BLaER1 (cell line): ENCODE results near the gene MRPL22.
"Not testable (repeated sequence)": the region's sequence is repeated elsewhere in the genome, so short reads cannot be mapped to it uniquely, and the experiment has no call there.

ENCODE experiments used
- H3K27ac ChIP-seq: shearing (Covaris generic); formaldehyde crosslinking; 2 replicates; pipeline ENCODE4 v1.8.1; 2022
- H3K27me3 ChIP-seq: shearing (Covaris generic); formaldehyde crosslinking; 2 replicates; pipeline ENCODE4 v1.8.1; 2022
- H3K36me3 ChIP-seq: shearing (Covaris generic); formaldehyde crosslinking; 2 replicates; pipeline ENCODE4 v1.8.1; 2022
- H3K4me1 ChIP-seq: shearing (Covaris generic); formaldehyde crosslinking; 2 replicates; pipeline ENCODE4 v1.8.1; 2022
- H3K4me2 ChIP-seq: shearing (Covaris generic); formaldehyde crosslinking; 2 replicates; pipeline ENCODE4 v1.8.1; 2022
- H3K4me3 ChIP-seq: shearing (Covaris generic); formaldehyde crosslinking; 2 replicates; pipeline ENCODE4 v1.8.1; 2022
- H3K9ac ChIP-seq: shearing (Covaris generic); formaldehyde crosslinking; 2 replicates; pipeline ENCODE4 v1.8.1; 2022
- H3K9me3 ChIP-seq: shearing (Covaris generic); formaldehyde crosslinking; 2 replicates; pipeline ENCODE4 v1.8.1; 2022
- H4K20me1 ChIP-seq: shearing (Covaris generic); formaldehyde crosslinking; 2 replicates; pipeline ENCODE4 v1.8.1; 2022
- Cebpa-rat ChIP-seq: shearing (Covaris generic); IDR thresholded peaks from 2 replicates; pipeline ENCODE4 v1.8.1; 2022

The MRPL22 gene

DNA sequence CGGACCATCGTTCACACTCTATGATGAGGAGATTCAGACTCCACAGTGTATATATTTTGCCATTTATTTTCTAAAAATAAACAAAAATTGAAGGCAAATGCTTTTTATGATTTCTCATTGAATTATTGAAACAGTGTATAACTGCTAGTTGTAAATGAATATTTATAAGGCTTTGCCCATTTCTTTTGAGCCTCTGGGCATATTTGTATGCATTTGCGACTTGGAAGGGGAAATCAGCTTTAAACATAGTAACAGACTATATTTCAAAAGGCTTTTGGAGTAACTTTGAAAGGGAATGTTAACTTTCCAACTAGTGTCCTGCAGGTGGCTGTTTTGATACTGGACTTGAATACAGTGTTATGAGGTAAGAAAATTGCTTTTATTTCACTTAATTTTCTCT, 26.0 kb downstream of the MRPL22 start:
- Histone ChIP-seq H3K9ac (no peak overlapping the region), H3K4me3 (no peak overlapping the region)
- TF ChIP-seq Cebpa-rat, result no peak

DNA sequence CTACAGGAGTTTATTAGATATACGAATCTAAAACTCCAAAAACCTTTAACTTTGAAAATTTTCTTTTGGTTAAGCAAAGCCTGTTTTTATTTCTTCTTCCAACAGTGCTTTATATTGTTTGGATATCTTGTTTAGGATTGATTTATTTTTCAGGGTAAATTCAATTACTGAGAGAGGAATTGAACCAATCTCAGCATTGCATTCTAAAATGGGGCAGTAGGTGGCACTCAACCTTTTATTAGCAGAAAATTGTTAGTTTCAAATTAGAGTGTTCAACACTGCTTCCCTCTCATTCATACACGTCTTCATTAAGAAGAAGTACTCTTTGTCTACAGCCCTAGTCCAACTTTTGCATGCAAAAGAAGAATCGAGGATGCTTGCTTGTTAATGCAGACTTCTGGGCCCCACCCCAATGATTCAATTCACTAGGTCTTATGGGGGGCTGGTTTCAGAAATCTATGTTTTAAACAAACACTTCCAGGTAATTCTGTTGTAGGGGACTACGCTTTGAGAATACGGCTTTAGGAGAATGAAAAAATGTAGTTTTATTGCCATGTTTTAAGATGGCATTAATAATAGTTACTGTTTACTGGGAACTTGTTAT, 26.6 kb downstream of the MRPL22 start:
- H3K4me1 ChIP-seq, result no peaks in the 10 kb centered on the region
- H3K9me3 ChIP-seq, result no peaks in the 10 kb centered on the region
- no peaks in the 10 kb centered on the region for H3K27me3 ChIP-seq
- peaks cover 14% of the 10 kb centered on the region for H4K20me1 ChIP-seq
- no peak overlapping the region for H3K9ac ChIP-seq
- no peak for TF ChIP-seq Cebpa-rat
- H3K4me2 ChIP-seq, result no peak overlapping the region
- peaks cover 60% of the 10 kb centered on the region for H3K36me3 ChIP-seq
- no peak overlapping the region for H3K4me3 ChIP-seq
- no peak overlapping the region for H3K27ac ChIP-seq

More for the DNA sequence above, 26.0 kb downstream of the MRPL22 start:
- Histone ChIP-seq H3K27me3 (no peaks in the 10 kb centered on the region), H4K20me1 (peaks cover 14% of the 10 kb centered on the region), H3K4me2 (no peak overlapping the region), H3K27ac (no peak overlapping the region), H3K4me1 (no peaks in the 10 kb centered on the region), H3K9me3 (no peaks in the 10 kb centered on the region), H3K36me3 (peaks cover 66% of the 10 kb centered on the region)

DNA sequence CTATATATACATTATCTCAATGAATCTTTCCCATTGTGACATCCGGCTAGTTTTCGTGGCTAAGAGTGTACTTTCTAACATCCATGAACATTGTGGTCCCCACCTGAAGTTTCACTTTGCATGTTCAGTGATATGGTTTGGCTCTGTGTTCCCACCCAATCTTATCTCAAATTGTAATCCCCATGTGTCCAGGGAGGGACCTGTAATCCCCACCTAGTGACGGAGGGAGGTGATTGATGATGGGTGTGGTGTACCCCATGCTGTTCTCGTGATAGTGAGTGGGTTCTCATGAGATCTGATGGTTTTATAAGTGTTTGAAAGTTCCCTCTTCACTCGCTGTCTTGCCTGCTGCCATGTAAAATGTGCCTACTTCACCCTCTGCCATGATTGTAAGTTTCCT, 28.1 kb downstream of the MRPL22 start:
- Histone ChIP-seq H3K27me3 (no peaks in the 10 kb centered on the region), H3K9ac (no peak overlapping the region), H3K36me3 (peaks cover 49% of the 10 kb centered on the region), H4K20me1 (peaks cover 14% of the 10 kb centered on the region), H3K4me2 (no peak overlapping the region), H3K27ac (no peak overlapping the region), H3K9me3 (no peaks in the 10 kb centered on the region), H3K4me3 (no peak overlapping the region), H3K4me1 (no peaks in the 10 kb centered on the region)
- no peak for TF ChIP-seq Cebpa-rat

DNA sequence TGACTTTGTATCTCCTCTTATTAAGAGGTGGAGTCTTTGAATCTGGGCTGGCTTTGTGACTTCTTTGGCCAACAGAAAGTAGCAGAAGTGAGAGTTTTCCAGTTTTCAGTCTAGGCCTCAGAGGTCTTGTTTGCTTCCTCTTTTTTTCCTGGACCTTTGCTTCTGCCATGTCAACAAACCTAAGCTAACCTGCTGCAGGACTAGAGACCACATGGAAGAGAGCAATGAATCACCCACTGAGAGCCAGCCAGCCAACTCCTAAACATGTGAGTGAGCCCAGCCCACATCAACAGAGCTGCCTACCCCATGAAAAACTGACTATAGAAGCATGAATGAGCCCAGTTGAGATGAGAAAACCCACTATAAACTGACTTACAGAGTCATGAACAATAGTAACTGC, 29.9 kb downstream of the MRPL22 start:
- Histone ChIP-seq H3K36me3 (peaks cover 35% of the 10 kb centered on the region), H3K27ac (no peak overlapping the region), H3K9me3 (peaks cover 4% of the 10 kb centered on the region), H3K9ac (no peak overlapping the region), H4K20me1 (peaks cover 8% of the 10 kb centered on the region), H3K4me2 (no peak overlapping the region), H3K4me3 (no peak overlapping the region), H3K4me1 (no peaks in the 10 kb centered on the region), H3K27me3 (no peaks in the 10 kb centered on the region)
- TF ChIP-seq Cebpa-rat, result no peak

DNA sequence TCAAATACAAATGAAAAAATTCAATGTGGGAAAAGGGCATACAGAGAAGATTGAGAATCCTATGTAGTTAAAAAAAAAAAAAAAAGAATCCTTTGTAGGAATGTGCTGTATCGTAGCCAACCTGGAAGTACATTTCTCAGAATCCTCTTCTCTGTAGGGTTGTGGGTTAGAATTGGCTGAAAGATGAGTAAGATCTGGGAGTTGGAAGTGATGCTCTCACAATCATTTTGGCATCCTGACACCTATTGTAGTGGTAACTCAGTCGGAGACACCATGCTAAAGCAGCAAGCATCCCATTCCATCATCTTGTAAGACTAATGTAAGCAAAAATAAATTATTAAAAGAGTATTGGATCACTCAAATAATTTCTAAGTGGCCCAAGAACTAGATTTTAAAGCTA, 30.6 kb downstream of the MRPL22 start:
- Histone ChIP-seq H3K27me3 (no peaks in the 10 kb centered on the region), H3K36me3 (peaks cover 31% of the 10 kb centered on the region), H3K9me3 (peaks cover 11% of the 10 kb centered on the region), H4K20me1 (peaks cover under 1% of the 10 kb centered on the region; the same call in 1 of the 2 replicates), H3K4me2 (no peak overlapping the region), H3K9ac (no peak overlapping the region), H3K27ac (no peak overlapping the region), H3K4me1 (no peaks in the 10 kb centered on the region), H3K4me3 (no peak overlapping the region)
- TF ChIP-seq Cebpa-rat, result no peak

DNA sequence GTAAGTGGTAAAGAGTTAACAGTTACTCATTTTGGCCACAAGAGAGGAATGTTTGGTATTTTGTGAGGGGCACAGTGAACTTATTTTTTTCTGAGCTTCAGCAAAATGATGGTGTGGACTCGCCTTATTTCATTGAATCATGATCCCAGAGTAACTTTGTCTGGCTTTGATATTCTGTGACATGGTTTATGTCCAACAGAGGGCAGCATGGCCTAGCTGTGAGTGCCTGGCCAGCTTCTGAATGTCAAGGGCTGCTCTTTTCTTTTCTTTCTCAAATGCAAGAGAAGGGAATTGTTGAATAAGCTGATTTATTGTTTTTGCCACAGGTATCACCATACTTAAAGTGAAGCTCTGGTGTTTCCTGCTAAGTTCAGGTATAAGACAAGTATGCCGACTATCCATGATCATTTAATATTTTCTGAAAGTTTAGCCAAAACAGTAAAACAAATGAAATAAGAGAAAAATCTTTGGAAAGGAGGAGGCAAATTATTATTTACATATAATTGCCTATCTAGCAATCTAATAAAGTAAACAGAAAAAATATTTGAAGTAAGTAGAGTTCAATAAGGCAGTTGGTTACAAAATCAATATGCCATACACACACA, 31.7 kb downstream of the MRPL22 start:
- Histone ChIP-seq H4K20me1 (no peaks in the 10 kb centered on the region), H3K9me3 (peaks cover 11% of the 10 kb centered on the region), H3K4me2 (no peak overlapping the region), H3K27ac (no peak overlapping the region), H3K4me3 (no peak overlapping the region), H3K27me3 (no peaks in the 10 kb centered on the region), H3K4me1 (no peaks in the 10 kb centered on the region), H3K36me3 (peaks cover 23% of the 10 kb centered on the region), H3K9ac (no peak overlapping the region)
- no peak for TF ChIP-seq Cebpa-rat

DNA sequence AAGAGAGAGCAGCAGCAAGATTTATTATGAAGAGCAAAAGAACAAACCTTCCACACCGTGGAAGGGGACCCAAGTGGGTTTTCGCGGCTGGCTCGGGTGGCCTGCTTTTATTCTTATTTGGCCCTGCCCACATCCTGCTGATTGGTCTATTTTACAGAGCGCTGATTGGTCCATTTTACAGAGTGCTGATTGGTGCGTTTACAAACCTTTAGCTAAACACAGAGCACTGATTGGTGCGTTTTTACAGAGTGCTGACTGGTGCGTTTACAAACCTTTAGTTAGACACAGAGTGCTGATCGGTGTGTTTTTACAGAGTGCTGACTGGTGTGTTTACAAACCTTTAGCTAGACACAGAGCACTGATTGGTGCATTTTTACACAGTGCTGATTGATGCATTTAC, 35.2 kb downstream of the MRPL22 start:
- H3K27ac ChIP-seq, H3K4me1 ChIP-seq, H3K9ac ChIP-seq: not testable (repeated sequence)

DNA sequence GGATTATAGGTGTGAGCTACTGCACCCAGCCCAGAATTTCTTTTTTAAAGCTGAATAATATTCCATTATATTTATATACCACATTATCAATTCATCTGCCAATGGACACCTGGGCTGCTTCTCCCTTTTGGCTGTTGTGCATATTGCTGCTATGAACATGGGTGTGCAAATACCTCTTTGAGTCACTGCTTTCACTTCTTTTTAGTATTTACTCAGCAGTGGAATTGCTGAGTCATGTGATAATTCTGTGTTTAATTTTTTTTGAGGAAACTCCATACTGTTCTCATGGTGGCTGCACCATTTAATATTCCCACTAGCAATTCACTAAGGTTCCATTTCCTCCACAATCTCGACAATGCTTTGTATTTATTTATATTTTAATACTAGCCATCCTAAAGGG, 36.5 kb downstream of the MRPL22 start:
- Histone ChIP-seq H4K20me1 (no peaks in the 10 kb centered on the region), H3K36me3 (peaks cover 7% of the 10 kb centered on the region; the same call in 1 of the 2 replicates), H3K9me3 (peaks cover 11% of the 10 kb centered on the region), H3K4me1 (no peaks in the 10 kb centered on the region), H3K27ac (no peak overlapping the region), H3K4me3 (no peak overlapping the region), H3K27me3 (no peaks in the 10 kb centered on the region), H3K4me2 (no peak overlapping the region), H3K9ac (no peak overlapping the region)
- TF ChIP-seq Cebpa-rat, result no peak

More for the DNA sequence above, 35.2 kb downstream of the MRPL22 start:
- H3K27me3 ChIP-seq, H3K36me3 ChIP-seq, H3K4me3 ChIP-seq, H4K20me1 ChIP-seq, H3K4me2 ChIP-seq: not testable (repeated sequence)
- H3K9me3 ChIP-seq, result peaks cover 11% of the 10 kb centered on the region

DNA sequence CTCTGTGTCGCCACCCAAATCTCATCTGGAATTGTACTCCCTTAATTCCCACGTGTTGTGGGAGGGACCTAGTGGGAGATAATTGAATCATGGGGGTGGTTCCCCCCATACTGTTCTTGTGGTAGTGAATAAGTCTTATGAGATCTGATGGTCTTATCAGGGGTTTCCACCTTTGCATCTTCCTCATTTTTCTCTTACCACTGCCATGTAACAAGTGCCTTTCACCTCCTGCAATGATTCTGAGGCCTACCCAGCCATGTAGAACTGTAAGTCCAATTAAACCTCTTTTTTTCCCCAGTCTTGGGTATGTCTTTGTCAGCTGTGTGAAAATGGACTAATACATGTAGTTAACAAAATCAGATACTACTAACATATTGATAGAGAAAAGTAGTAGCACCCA, 37.4 kb downstream of the MRPL22 start:
- H4K20me1 ChIP-seq, H3K4me2 ChIP-seq: not testable (repeated sequence)

DNA sequence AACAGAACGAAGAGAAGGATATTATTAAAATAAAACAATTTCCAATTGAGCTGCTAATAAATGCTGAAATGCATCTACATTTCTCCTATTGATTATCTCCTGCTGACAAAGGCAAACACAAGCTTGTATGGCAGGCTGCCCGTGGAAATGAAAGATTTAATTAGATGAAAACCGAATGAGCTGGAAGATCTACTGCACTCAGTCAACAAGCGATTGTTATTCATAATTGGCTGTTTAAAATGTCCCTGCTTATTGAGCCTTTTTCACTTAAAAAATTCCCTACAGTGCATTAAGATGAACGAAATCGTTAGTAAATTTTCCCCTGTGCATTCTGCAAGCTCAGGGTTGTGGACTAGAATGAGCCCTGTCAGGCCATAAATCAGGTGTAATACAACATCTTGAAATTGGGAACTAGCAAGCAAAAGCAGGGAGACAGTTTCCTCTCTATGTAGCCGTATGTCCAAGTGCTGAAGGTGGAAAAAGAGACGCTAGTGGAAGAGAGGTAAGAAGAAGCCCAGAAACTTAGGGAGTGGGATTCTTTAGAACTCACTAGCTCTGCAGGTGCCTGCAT, 44.2 kb downstream of the MRPL22 start:
- no peaks in the 10 kb centered on the region for H3K4me1 ChIP-seq
- no peaks in the 10 kb centered on the region for H3K9me3 ChIP-seq
- no peaks in the 10 kb centered on the region for H4K20me1 ChIP-seq
- H3K4me3 ChIP-seq, result no peak overlapping the region
- no peaks in the 10 kb centered on the region for H3K27me3 ChIP-seq
- no peaks in the 10 kb centered on the region for H3K36me3 ChIP-seq
- H3K4me2 ChIP-seq, result no peak overlapping the region
- no peak overlapping the region for H3K9ac ChIP-seq
- no peak for TF ChIP-seq Cebpa-rat
- H3K27ac ChIP-seq, result no peak overlapping the region

More for the DNA sequence above, 37.4 kb downstream of the MRPL22 start:
- not testable (repeated sequence) for H3K9ac ChIP-seq, H3K4me1 ChIP-seq, H3K4me3 ChIP-seq, H3K36me3 ChIP-seq, H3K27me3 ChIP-seq, H3K27ac ChIP-seq
- H3K9me3 ChIP-seq, result peaks cover 11% of the 10 kb centered on the region
